Occipital lobe (tissue), 2 donors: Measurements from ENCODE around the gene TMEM37. TPM values are rescaled to one million over a fixed set of nuclear protein-coding genes. Genes with fewer than 3 reads are reported as not detected.

Experiments used
- DNase-seq: peaks from one replicate; lab custom pipeline; 2025; lab: John Stamatoyannopoulos, UW
- total RNA-seq: library from RNA; depleted of rRNA; stranded (reverse); fragments of >200 nt; gene quantifications from one replicate; pipeline ENCODE4 v1.2.3, GENCODE V29; 2014

Gene TMEM37
- total RNA-seq, 1 donor from 2014 or later, result not detected

DNA sequence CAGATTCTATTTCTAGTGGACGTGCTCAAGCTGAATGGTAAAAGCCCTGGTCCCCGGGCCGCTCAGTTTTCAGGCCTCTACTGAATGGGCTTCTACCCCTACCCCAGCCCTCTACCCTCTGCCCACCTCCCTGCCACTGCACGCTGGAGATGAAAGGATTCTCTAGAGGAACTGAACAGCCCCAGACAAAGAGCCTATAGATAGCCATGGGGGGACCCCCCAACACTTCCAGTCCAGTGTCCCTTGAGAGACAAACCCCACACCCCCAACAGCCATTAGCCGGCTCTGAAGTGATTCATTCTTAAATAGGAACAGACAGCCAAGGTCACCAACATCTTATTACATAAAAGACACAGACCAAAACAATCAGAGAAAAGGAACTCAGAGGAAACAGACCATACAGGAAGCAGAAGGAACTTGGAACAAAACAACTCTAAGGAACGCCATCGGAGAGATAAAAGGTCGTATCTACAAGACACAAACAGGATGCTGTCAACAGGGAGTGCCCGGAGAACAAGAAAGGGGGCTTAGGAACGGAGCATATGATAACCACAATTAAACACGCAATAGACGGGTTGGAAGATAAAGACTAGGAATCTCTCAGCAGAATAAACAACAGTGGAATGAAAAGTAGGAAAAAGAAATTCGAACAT lies 23.5 kb downstream of the TMEM37 start:
- no peak for DNase-seq

DNA sequence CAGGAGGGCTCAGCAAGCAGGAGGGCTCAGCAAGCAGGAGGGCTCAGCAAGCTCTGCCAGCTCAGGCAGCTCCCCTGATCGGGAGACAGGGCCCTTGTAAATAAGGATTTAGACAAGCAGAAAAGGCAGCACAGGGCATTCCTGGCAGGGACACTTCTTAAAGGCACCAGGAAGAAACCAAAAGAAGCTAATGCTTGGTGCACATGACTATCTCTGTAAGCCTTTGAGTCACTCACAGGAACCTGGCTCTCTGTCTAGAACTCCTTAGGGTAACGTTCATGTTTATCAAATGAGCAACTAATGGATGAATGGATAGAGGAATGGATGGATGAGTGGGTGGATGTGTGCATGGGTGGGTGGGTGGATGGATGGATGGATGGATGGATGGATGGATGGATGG lies 28.4 kb downstream of the TMEM37 start:
- no peak for DNase-seq

DNA sequence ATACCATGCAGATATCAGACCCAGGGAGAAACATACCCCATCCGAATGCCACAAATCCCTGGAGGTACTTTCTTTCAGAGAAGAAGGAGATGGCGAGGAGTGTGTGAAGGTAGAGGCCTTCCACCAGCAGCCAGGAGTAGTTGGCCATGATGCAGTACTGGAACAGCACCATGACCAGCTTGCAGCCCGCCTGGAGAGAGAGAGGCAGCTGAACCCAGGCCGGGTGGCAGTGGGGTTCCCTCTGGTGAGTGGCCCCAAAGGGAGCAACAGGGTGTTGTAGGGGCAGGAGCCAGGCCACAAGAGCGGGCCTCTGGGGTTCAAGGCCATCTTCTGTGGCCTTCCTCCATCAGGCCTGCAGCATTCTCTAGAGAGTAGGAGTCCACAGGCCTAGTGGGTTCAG lies 30.2 kb downstream of the TMEM37 start:
- DNase-seq, result no peak

DNA sequence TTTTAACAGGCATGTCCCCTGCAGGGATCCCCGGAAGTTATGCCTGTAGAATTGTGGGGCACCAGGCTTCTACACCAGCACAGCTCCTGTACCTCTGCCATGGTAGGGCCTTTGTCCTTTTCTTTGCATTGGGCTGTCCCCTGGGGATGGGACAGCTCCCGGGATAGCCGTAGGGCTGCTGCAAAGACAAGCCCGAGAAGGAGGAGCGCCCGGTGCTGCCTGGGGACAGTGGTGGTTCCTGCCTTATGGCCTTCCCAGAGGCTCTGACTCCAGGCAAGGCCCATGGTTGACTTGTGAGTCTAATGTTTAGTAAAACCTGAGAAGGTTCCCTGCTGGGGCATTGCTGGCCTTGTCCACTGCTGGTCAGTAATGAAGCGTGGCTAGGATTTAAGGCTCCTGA lies 30.9 kb downstream of the TMEM37 start:
- DNase-seq, result no peak

DNA sequence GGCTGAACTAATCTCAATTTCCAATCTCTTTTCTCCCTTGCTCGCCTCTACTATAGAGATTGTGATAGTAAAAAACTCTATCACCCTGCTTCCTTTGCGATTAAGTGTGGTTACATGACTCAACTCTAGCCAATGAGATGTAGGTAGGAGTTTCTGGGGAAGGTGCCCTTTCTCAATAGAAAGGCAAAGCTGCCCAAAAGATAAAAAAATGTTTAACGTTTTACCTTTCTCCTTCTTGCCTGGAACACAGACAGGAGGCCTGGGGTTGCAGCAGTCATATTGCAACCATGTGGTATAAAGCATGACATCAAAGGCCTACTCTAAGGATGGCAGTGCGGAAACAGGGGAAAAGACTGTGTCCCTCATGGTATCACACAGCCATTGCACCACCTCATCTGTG lies 31.5 kb downstream of the TMEM37 start:
- DNase-seq, result no peak

DNA sequence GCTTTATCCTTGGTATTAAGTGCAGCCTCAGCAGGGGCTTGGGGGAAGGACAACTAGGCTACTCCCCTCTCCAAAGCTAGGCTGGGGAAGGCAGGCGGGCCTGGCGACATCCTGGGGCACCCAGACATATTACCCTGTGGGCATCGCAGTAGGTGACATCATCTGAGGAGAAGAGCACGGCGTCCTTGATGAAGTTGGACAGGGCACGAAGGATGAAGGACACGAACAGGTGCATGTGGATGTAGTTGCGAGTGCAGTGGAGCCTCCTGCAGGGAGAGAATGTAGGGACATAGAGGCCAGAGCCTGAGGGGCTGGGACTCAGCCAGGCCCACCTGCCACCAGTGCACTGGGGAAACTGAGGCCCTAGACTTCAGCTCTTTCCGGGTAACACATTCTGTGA lies 32.3 kb downstream of the TMEM37 start:
- no peak for DNase-seq

DNA sequence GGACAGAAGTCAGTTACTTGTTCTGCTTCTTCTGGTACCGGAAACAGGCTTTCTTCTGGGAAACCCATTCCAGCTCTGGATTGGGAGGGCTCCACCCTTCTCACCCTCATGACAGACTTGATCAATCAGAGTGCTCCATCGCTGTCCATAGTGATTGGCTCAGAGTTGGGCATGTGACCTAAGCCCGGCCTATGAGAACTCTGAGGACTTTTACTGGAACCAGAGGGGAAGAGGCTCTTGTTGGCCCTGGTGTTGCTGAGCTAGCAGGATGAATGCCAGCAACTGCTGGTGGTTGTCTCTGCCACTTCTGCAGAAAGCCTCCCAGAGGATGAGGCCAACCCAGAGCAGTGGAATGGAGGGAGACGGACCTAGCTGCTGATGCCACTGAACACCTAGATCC lies 33.3 kb downstream of the TMEM37 start:
- DNase-seq, result no peak

DNA sequence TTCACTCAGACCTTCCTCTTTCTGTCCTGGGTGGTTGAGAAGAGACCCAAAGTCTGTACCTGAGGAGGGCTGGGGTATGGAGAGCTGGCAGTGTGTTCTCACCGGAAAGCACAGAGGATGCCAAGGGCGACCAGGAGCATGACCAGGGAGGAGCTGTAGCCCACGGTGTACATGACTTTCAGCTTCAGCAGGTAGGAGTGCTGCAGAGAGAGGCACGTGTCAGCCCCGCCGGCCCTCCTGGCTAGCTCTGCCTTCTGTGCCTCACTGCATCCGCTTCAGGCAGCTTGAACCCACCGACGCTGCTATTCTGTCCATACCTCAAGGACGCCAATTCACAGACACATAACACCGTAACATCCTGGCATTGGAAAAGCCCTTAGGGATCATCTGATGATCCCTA lies 34.0 kb downstream of the TMEM37 start:
- DNase-seq, result no peak

DNA sequence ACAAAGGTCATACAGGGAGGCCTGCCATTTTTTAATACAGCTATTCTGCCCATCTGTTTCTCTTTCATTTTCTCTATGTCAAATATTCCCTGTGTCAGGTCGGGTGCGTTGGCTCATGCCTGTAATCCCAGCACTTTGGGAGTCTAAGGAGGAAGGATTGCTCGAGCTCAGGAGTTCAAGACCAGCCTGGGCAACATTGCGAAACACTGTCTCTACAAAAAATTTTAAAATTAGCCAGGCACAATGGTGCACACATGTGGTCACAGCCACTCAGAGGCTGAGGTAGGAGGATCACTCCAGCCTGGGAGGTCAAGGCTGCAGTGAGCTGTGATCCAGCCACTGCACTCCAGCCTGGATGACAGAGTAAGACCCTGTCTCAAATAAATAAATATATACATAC lies 34.7 kb downstream of the TMEM37 start:
- DNase-seq, result no peak

DNA sequence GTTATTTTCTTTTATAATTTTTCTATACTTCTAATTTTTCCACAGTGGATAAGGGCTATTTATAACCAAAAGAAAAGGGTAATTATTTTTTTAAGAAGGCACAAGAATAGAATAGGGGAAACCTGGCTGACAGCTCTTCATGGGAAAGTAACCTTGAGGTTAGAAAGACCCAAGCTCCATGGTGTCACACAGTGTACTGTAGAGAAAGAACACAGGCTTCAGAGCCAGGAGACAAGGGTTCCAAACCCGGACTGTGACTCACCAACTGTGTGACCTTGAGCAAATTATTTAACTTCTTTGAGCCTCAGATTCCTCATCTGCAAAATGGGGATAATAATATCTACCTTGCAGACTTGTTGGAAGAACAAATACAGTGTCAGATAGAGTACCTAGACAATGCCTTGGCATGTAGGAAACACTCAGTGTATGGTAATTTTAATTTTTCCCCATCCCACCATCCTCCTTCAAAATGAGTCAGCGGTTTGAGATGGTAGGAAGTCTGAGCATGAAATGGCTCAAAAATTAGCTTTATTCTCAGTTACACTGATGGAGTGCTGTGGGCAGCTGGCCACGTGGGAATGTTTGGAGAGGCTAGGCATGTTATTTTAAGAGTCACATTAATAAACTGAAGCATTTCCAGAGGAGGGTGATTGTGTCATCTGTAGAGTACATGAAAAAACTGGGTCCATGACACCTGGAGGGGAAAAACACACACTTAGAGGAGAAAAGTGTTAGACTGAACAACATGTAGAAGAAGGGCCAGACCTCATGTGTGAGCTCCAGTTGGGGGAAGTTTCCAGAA lies 36.7 kb downstream of the TMEM37 start:
- no peak for DNase-seq

DNA sequence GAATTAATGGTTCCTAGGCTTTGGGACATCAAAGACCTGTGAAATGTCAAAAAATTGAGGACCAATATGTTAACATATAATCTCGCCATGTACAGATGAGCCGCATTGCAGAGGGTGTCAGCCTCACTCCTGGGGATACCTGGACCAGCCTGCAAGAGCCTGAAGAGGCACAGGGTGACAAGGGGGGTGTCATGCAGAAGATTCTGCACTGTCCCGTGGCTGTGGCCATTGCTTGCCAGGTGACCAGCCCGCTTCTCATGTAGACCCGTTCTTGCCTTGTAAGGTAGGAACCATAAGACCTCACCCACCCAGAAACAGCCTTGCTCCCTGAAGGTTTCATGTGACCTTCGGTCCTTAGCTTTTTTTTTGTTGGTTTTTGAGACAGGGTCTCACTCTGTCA lies 37.5 kb downstream of the TMEM37 start:
- no peak for DNase-seq

DNA sequence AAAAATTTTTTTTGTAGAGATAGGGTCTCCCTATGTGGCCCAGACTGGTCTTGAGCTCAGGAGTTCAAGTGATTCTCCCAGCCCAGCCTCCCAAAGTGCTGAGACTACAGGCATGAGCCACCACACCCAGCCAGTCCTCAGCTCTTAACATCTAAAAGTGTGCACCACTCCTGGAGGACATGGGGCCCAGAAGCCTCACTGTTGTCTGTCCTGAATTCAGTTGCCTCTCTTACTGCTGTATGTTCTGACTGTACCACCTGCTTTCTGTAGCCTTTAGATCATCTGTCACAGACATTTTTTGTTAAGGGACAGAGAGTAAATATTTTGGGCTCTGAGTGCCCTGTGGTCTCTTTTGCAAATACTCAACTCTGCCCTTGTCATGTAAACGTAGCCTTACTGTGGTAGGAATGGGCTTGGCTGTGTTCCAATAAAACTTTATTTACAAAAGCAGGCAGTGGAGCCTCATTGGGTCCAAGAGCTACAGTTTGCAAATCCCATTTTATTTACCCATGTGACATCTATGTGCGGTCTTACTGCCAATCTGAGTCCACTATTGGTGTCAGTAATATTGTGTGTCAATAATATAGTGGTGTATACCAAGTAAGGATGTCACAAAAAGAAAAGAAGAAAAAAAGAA lies 38.1 kb downstream of the TMEM37 start:
- no peak for DNase-seq

DNA sequence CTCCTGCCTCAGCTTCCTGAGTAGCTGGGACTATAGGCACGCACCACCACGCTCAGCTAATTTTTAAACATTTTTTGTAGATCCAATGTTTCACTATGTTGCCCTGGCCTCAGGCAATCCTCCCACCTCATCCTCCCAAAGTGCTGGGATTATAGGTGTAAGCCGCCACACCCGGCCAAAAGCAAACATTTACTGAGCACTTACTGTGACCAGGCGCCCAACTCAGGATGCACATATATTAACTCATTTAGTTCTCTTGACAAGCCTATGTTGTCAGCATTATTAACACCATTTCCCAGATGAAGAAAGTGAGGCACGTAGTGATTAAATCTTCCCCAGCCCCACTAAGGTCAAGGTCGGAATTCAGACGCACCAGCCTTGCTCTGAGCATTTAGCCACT lies 41.1 kb downstream of the TMEM37 start:
- no peak for DNase-seq

DNA sequence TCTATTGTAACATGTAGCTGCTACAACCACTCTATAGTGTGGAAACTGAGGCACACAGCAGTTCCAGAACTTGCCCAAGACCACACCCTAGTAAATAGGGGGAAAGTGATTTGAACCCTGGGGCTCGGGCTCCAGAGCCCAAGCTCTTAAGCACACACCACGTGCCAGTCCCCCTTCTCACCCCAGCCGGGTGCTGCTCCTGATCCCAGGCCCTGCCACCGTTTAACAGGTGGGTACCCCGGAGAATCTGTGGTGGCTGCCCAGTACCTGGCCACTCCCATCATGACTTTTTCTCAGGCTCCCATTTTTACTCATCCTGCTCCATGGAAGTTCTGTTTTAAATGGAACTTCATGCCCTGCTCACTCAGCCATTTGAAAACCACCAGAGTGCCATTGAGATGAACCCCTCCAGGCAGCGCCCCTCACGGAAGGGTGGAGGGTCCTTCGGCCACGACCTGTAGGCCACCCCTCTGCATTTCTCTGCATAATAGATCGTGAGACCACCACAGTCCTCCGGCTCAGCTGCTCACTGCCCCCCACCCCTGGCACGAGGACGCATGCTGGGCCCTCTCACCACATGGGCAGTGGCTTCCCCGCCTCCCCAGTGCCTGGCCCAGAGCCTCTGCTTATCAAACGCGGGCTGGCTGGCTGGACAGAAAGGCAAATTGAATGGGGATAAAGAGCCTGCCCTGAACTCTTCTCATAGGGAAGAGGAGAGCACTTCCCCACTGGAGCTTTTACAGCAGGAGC lies 42.1 kb downstream of the TMEM37 start:
- no peak for DNase-seq

DNA sequence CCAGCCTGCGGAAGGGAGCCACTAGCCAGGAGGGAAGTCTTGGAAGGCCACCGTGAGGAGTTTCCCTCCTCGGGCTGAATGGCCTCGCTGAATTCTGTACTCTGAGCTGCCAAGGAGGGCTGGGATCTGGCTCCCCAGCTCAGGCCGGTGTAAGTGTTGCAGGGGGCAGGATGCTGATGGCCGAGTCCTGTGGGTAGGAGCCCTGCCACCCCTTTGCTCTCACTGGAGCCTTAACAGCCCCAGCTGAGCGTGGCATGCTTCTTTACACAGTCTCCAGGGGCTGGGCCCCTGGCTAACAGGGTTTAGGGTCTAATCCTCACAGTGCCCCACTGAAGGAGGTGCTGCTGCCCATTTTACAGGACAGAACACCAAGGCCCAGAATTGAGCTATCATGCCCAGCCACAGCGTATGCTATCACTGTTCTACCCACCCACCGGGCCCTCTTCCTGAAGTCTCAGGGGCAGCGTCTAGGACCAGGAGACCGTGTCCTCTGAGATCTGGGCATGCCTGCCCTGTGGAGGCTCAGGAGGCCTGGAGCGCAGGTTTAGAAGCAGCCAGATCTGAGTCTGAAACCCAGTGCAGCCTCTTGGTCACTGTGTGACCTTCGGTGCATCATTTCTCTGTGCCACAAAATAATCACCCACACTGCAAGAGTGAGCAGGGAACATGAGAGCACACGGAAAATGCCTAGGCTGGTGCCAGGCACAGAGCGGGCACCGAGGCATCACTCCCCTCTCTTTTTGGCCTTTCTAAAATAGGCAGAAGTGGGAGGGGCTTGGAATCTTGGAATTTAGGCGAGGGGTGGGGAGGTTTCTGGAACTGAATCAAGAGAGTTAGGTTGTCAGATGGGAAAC lies 42.9 kb downstream of the TMEM37 start:
- no peak for DNase-seq

DNA sequence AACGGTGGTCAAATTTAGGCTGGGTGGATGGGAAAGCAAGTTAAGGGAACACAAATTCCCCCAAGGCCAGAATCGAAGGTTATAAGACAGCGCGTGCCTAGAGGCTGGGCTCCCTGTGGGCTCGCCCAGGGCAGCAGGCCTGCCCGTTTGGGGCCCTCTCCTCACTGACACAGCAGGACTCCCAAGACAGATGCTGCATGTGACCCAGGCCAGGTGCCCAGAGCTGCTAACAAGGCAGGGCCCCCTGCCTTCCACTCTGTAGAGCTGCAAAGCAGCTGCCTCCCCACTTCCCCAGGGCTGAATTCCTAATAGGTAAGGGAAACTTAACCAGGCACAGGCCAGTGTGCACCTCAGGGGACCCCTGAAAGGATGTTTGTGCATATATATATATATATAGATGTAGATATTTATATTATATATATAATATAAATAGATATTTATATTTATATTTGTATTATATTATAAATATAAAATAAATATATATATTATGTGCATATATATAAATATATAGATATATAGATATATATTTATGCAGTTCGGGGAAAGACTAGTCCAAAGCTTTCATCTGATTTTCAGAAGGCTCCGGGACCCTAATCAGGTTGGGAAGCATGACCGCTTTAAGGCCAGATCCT lies 43.7 kb downstream of the TMEM37 start:
- no peak for DNase-seq

DNA sequence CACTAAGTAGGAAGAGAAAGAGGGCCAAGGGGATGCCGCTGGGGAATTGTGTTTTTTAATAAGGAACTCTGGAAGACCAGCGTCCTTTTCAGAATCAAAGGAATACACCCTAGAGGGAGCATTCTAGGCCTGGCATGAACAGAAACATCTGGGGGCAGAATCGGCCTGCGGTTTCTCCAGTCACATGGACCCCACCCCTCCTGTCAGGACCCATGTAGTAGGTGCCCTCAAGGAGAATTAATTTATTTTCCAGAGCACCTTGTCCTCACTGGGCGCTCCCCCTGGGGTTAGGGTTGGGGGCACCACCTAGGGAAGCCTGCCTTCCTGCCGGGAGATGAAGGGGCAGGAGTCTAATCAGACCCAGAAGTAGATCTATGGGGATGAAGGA lies 44.2 kb downstream of the TMEM37 start:
- DNase-seq, result no peak

DNA sequence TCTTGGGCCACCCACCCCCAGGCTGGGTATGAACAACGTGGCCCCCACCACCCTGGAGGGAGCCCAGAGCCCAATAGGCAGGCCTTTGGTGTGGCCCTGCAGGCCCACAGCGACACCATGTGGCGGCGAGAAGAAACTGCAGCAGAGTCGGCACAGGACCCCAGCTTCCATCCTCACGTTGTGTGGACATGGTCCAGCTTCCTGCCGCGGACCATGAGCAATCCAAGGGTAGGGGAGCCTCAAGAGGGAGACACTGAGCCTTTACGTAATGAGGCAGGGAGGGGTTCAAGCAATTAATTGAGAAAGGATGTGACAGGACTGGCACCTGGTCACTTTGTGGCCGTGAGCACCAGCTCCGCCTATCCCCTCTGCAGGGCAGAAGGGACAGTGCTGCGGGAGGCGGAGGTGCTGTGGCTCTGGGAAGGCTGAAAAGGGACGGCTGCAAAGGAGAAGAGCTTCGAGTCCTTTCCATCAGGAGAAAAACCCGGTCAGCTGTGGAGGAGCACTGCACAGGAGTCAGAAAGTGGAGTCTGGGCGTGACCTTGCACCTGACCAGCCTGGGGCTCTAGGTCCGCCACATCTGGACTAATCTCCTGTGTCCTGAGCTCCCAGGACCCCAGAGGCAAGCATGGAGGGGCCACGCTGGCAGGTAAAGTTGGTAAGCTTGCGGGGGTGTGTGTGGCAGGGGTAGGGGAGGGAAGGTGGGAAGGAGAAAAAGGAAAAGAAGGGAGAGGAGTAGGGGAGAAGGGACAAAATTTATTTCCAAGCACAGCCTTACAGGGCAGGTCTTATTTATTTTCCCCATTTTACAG lies 44.9 kb downstream of the TMEM37 start:
- no peak for DNase-seq

DNA sequence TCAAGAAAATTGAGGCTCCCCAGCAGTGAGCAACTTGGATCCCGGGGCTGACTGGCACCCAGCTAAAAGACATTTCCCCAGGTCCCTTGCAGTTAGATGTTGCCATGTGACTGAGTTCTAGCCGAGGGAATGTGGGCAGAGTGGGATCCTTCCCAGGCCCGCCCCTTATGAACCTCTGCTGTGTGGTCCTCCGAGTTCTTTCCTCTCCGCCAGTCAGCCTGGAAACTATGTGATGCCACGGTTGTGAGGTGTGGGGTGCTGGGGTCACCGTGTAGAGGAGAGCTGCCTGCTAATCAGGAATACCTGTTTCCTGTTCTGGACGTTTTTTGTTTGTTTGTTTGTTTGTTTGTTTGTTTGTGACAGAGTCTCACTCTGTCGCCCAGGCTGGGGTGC lies 45.5 kb downstream of the TMEM37 start:
- no peak for DNase-seq
